Mesenchymal stem cell (in vitro differentiated cells and primary cell): ENCODE results near the gene ARHGEF16.

ENCODE experiments used
- DNase-seq: peaks from one replicate; pipeline ENCODE4 v3.0.0-alpha.2; 2013
- H2AFZ ChIP-seq: one replicate; pipeline ENCODE4 v1.6.1; 2013; ENCODE audit warnings: low read depth, mild to moderate bottlenecking, control low read depth, inconsistent platforms, low read length, moderate library complexity
- H2AK5ac ChIP-seq: 2 replicates; pipeline ENCODE4 v1.6.1; 2013; ENCODE audit warnings: low read length, moderate library complexity, mild to moderate bottlenecking, inconsistent platforms; ENCODE audit not compliant: severe bottlenecking
- H2BK120ac ChIP-seq: one replicate; pipeline ENCODE4 v1.6.1; 2013; ENCODE audit warnings: low read depth, mild to moderate bottlenecking, inconsistent platforms, low read length, moderate library complexity
- H2BK12ac ChIP-seq, 2 experiments: one replicate each; pipeline ENCODE4 v1.6.1; 2013; ENCODE audit warnings: inconsistent platforms in 2 of 2, low read length in 2 of 2, mild to moderate bottlenecking in 2 of 2, moderate library complexity in 2 of 2, control low read depth in 1 of 2
- H2BK15ac ChIP-seq: one replicate; pipeline ENCODE4 v1.6.1; 2013; ENCODE audit warnings: mild to moderate bottlenecking, low read depth, inconsistent platforms; ENCODE audit not compliant: poor library complexity, severe bottlenecking
- H2BK5ac ChIP-seq: 2 replicates; pipeline ENCODE4 v1.6.1; 2013; ENCODE audit warnings: low read depth, mild to moderate bottlenecking, low read length, control low read depth, inconsistent platforms; ENCODE audit not compliant: poor library complexity, severe bottlenecking
- H3K14ac ChIP-seq, 2 experiments: one replicate each; pipeline ENCODE4 v1.6.1; 2013; ENCODE audit warnings: inconsistent platforms in 2 of 2, low read length in 2 of 2, control low read depth in 1 of 2, mild to moderate bottlenecking in 1 of 2, moderate library complexity in 1 of 2
- H3K18ac ChIP-seq, 2 experiments: one replicate each; pipeline ENCODE4 v1.6.1; 2013; ENCODE audit warnings: inconsistent platforms in 2 of 2, low read length in 2 of 2, control low read depth in 1 of 2, low read depth in 1 of 2, mild to moderate bottlenecking in 1 of 2
- H3K23ac ChIP-seq, 2 experiments: one replicate each; pipeline ENCODE4 v1.6.1; 2013; ENCODE audit warnings: inconsistent platforms in 2 of 2, low read length in 2 of 2, mild to moderate bottlenecking in 2 of 2, moderate library complexity in 2 of 2, control low read depth in 1 of 2
- H3K27ac ChIP-seq: 2 replicates; pipeline ENCODE4 v1.5.1; 2013; ENCODE audit warnings: mild to moderate bottlenecking, moderate library complexity, low read length, control low read depth, inconsistent platforms; ENCODE audit not compliant: poor library complexity, severe bottlenecking
- H3K27me3 ChIP-seq, 2 experiments: 2 replicates each; pipeline versions ENCODE4 v1.6.1 to v1.7.0; 2013; ENCODE audit warnings: low read length in 2 of 2, mild to moderate bottlenecking in 2 of 2, moderate library complexity in 2 of 2, control low read depth in 1 of 2, inconsistent platforms in 1 of 2; ENCODE audit not compliant: control insufficient read depth in 1 of 2, insufficient read depth in 1 of 2
- H3K36me3 ChIP-seq, 2 experiments: 2 replicates each; pipeline versions ENCODE4 v1.6.1 to v1.7.0; 2013; ENCODE audit warnings: low read length in 2 of 2, control low read depth in 1 of 2, inconsistent platforms in 1 of 2, low read depth in 1 of 2, mild to moderate bottlenecking in 1 of 2; ENCODE audit not compliant: insufficient read depth in 2 of 2, control insufficient read depth in 1 of 2
- H3K4ac ChIP-seq, 2 experiments: one replicate each; pipeline ENCODE4 v1.6.1; 2013; ENCODE audit warnings: inconsistent platforms in 2 of 2, low read length in 2 of 2, mild to moderate bottlenecking in 2 of 2, moderate library complexity in 2 of 2, control low read depth in 1 of 2, low read depth in 1 of 2
- H3K4me1 ChIP-seq: 2 replicates; pipeline ENCODE4 v1.6.1; 2013; ENCODE audit warnings: low read depth, low read length, control low read depth; ENCODE audit not compliant: control insufficient read depth, insufficient read depth
- H3K4me2 ChIP-seq: 2 replicates; pipeline ENCODE4 v1.6.1; 2013; ENCODE audit warnings: low read length, mild to moderate bottlenecking, inconsistent platforms; ENCODE audit not compliant: poor library complexity, severe bottlenecking
- H3K4me3 ChIP-seq, 2 experiments: 2 replicates each; pipeline versions ENCODE4 v1.5.1 to v1.7.0; 2013; ENCODE audit warnings: low read length in 2 of 2, mild to moderate bottlenecking in 2 of 2, control low read depth in 1 of 2, low read depth in 1 of 2; ENCODE audit not compliant: insufficient read depth in 1 of 2
- H3K79me1 ChIP-seq: replicated peaks from 2 replicates; pipeline ENCODE4 v1.6.1; 2013; ENCODE audit warnings: mild to moderate bottlenecking, control low read depth, low read length, inconsistent platforms; ENCODE audit not compliant: poor library complexity, severe bottlenecking
- H3K9ac ChIP-seq: 2 replicates; pipeline ENCODE4 v1.7.0; 2013; ENCODE audit warnings: mild to moderate bottlenecking, low read length, moderate library complexity
- H3K9me3 ChIP-seq: 2 replicates; pipeline ENCODE4 v1.7.0; 2013; ENCODE audit warnings: mild to moderate bottlenecking, low read length; ENCODE audit not compliant: control insufficient read depth
- H4K8ac ChIP-seq: one replicate; pipeline ENCODE4 v1.6.1; 2013; ENCODE audit warnings: inconsistent platforms, mild to moderate bottlenecking, low read length, moderate library complexity
- H4K91ac ChIP-seq: one replicate; pipeline ENCODE4 v1.6.1; 2013; ENCODE audit warnings: mild to moderate bottlenecking, low read length, inconsistent platforms
- WGBS: methylation state at CpG from one replicate; pipeline ENCODE4 v1.1.7; 2013; ENCODE audit warnings: mixed read lengths; 5-methylcytosine and 5-hydroxymethylcytosine counted together

Gene ARHGEF16

DNA sequence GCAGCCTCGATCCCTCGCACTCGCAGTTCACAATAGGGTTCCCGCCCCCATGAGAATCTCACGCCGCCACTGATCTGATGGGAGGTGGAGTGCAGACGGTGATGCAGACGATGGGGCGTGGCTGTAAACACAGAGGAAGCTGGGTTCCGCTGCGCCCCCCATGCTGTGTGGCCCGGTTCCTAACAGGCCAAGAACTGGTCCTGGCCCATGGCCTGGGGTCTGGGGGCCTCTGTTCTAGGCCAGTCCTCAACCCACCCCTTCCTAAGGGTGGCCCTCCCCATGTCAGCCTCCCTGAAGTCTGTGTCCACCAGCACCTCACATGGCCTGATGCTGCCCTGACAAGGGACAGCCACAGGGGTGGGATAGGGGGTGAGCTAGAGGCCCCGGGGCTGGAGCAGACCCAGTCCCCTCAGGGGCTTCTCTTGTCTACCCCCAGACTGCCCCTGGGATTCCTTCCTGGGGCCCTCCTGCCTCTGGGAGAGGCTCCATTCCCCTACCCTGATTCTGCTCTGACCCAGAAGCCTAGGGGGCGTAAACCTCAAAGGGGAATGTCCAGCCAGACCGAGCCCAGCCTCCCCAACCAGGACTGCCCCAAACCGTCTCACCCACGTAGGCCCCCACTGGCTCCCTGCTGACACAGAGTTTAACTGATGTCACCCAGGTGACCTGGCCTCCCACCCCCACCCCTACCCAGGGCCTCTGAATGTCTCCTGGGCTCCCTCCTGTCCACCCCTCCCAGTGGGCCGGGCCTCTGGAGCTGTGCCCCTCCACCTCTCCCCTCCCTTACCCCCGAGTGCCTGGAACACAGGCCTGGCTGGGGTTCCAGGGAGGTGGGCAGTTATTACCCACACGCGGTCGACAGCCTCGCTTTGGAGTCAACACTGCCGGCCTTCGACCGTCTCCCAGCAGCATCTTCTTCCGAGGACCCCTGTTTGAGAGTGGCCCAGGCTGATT, 14.8 kb upstream of the ARHGEF16 start:
- H3K4me1 ChIP-seq, result no peaks in the 10 kb centered on the region
- H3K4me3 ChIP-seq, result no peak overlapping the region
- H3K27ac ChIP-seq, result no peak overlapping the region
- H3K4me2 ChIP-seq, result no peak overlapping the region
- no peaks in the 10 kb centered on the region for H3K79me1 ChIP-seq
- H2BK5ac ChIP-seq, result no peak overlapping the region
- no peak for DNase-seq
- H2BK15ac ChIP-seq, result no peak overlapping the region
- H2AFZ ChIP-seq, result no peak overlapping the region
- H3K18ac ChIP-seq, result no peak overlapping the region
- no peak overlapping the region for H2BK120ac ChIP-seq
- no peak overlapping the region for H4K91ac ChIP-seq
- peaks cover 30 to 69% of the 10 kb centered on the region in 2 experiments for H3K27me3 ChIP-seq
- H3K4ac ChIP-seq, result no peak overlapping the region
- no peak overlapping the region for H3K9ac ChIP-seq
- no peaks in the 10 kb centered on the region for H3K36me3 ChIP-seq
- H2BK12ac ChIP-seq, result no peak overlapping the region
- no peak overlapping the region for H3K23ac ChIP-seq
- H2AK5ac ChIP-seq, result no peak overlapping the region
- no peak overlapping the region for H4K8ac ChIP-seq
- no peak overlapping the region for H3K14ac ChIP-seq
- peaks cover 4% of the 10 kb centered on the region for H3K9me3 ChIP-seq
- WGBS, result 78% methylated on average over 27 of the region's 27 CpGs

DNA sequence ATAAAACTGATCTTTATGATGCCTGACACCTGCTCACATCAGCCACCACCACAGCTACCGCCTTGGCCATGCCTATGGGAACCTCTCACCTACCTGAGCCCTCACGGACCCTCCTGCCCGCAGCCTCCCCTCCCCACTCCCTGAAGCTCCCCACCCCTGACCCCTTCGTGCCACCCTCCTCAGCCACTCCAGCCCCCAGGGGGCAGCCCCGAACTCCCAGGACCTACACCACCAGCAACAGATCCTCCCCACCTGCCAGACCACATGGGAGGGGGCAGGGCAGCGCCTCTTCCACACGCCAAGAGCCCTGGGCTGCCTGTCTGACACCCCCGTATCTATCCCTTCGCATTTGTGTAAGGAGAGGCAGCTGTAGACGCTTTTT, 14.2 kb upstream of the ARHGEF16 start:
- Histone ChIP-seq H2BK120ac (no peak overlapping the region), H3K18ac (no peak overlapping the region), H3K23ac (no peak overlapping the region), H3K27ac (no peak overlapping the region), H3K4me1 (no peaks in the 10 kb centered on the region), H3K27me3 (peaks cover 30 to 72% of the 10 kb centered on the region in 2 experiments), H3K9me3 (peaks cover 7% of the 10 kb centered on the region), H2AK5ac (no peak overlapping the region), H3K14ac (no peak overlapping the region), H2AFZ (no peak overlapping the region), H3K4me2 (no peak overlapping the region), H4K91ac (no peak overlapping the region), H3K4me3 (no peak overlapping the region), H3K9ac (no peak overlapping the region), H2BK5ac (no peak overlapping the region), H2BK15ac (no peak overlapping the region), H3K4ac (no peak overlapping the region), H3K36me3 (no peaks in the 10 kb centered on the region), H3K79me1 (no peaks in the 10 kb centered on the region), H2BK12ac (no peak overlapping the region), H4K8ac (no peak overlapping the region)
- no peak for DNase-seq
- 64% methylated on average over 10 of the region's 10 CpGs for WGBS

DNA sequence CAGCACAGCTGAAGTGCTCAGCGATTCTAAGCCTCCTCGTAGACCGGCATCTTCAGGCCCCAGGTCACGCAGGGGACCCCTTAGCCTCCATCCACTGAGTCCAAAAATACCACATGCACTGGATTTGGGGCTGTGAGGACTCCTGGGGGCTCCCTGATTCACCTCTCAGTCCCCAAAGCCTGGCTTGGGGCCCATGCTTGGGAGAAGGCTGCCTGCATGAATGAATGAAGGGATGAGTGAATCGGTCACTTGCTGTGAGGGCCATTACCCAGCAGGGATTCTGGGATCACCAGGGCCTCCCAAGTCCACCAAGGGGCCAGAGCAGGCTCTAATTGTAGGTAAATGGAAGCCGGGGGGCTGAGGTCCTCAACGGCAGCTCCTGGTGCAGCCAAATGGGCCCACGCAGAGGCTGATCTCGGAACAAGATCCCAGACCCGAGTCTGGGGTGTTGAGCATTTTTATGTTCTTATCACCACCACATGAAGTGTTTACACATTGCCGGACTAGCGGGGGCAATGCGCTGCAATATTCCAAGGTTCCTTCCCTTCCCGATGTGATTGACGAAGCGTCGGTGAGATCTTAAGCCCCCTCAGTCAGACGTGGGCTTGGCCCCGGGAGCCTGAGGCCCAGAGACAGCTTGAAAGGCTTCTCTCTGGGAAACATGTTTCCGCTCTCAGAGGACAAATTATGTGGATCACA, 13.6 kb upstream of the ARHGEF16 start:
- Histone ChIP-seq H3K4me2 (no peak overlapping the region), H3K36me3 (no peaks in the 10 kb centered on the region), H3K4me3 (no peak overlapping the region), H4K91ac (no peak overlapping the region), H2AK5ac (no peak overlapping the region), H2BK5ac (no peak overlapping the region), H2BK12ac (no peak overlapping the region), H3K27me3 (peaks cover 30 to 70% of the 10 kb centered on the region in 2 experiments), H3K4me1 (no peaks in the 10 kb centered on the region), H3K4ac (no peak overlapping the region), H3K79me1 (no peaks in the 10 kb centered on the region), H4K8ac (no peak overlapping the region), H3K18ac (no peak overlapping the region), H2BK120ac (no peak overlapping the region), H3K27ac (no peak overlapping the region), H3K9me3 (peaks cover 10% of the 10 kb centered on the region), H2BK15ac (no peak overlapping the region), H3K23ac (no peak overlapping the region), H2AFZ (no peak overlapping the region), H3K14ac (no peak overlapping the region), H3K9ac (no peak overlapping the region)
- no peak for DNase-seq
- 85% methylated on average over 20 of the region's 20 CpGs for WGBS

DNA sequence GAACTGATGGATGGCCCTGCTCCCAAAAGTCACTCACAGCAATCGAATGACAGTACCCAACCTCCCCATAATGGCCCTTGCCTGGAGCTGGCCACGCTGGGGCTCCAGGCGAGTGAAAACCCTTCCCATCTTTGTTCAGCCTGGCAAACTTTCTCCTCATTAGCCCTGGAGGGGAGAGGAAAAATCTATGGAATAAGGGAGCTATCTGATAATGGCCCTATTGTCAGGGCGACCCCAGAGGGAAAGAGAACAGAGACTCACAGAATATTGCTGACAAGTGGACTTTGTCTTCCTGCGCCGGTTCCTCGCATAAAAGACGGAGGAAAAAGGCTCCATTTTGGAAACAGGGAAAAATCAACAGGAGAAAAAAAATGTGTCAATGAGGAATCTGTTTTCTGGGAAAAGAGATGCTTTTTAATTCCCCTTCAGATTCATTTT, 13.0 kb upstream of the ARHGEF16 start:
- no peak overlapping the region for H2AK5ac ChIP-seq
- H3K4me3 ChIP-seq, result no peak overlapping the region
- no peak overlapping the region for H2BK12ac ChIP-seq
- H3K27ac ChIP-seq, result no peak overlapping the region
- H4K91ac ChIP-seq, result no peak overlapping the region
- no peaks in the 10 kb centered on the region for H3K4me1 ChIP-seq
- H3K4ac ChIP-seq, result no peak overlapping the region
- H2AFZ ChIP-seq, result no peak overlapping the region
- no peak overlapping the region for H3K14ac ChIP-seq
- no peak overlapping the region for H2BK120ac ChIP-seq
- H3K79me1 ChIP-seq, result no peaks in the 10 kb centered on the region
- H2BK5ac ChIP-seq, result no peak overlapping the region
- peaks cover 30 to 70% of the 10 kb centered on the region in 2 experiments for H3K27me3 ChIP-seq
- no peak overlapping the region for H3K23ac ChIP-seq
- DNase-seq, result no peak
- no peak overlapping the region for H2BK15ac ChIP-seq
- no peak overlapping the region for H3K18ac ChIP-seq
- H3K9me3 ChIP-seq, result peaks cover 14% of the 10 kb centered on the region
- WGBS, result 91% methylated on average over 8 of the region's 8 CpGs
- no peaks in the 10 kb centered on the region for H3K36me3 ChIP-seq
- H3K4me2 ChIP-seq, result no peak overlapping the region
- H4K8ac ChIP-seq, result no peak overlapping the region
- no peak overlapping the region for H3K9ac ChIP-seq
